Rectal smooth muscle tissue (tissue), 1 donor: ENCODE data around the gene TNS1.

Experiments
- H3K27ac ChIP-seq: one replicate; pipeline ENCODE4 v1.7.0; 2013; ENCODE audit warnings: low read depth, low read length, inconsistent platforms
- H3K27me3 ChIP-seq: one replicate; pipeline ENCODE4 v1.7.0; 2013; ENCODE audit warnings: low read length; ENCODE audit not compliant: control insufficient read depth, insufficient read depth
- H3K36me3 ChIP-seq: one replicate; pipeline ENCODE4 v1.7.0; 2013; ENCODE audit warnings: low read length; ENCODE audit not compliant: control insufficient read depth, insufficient read depth
- H3K4me1 ChIP-seq: one replicate; pipeline ENCODE4 v1.7.0; 2013; ENCODE audit warnings: low read length; ENCODE audit not compliant: control insufficient read depth, insufficient read depth
- H3K4me3 ChIP-seq: one replicate; pipeline ENCODE4 v1.7.0; 2013; ENCODE audit warnings: low read length
- H3K9ac ChIP-seq: one replicate; pipeline ENCODE4 v1.7.0; 2013; ENCODE audit warnings: low read length

The TNS1 gene

GRCh38 chr2:217960351-217960750, 42.4 kb downstream of the TNS1 start:
- H3K9ac ChIP-seq: peak overlapping the region; percentile 41
- H3K4me1 ChIP-seq: peaks cover 68% of the 10 kb centered on the region
- no peak overlapping the region for H3K4me3 ChIP-seq
- no peaks in the 10 kb centered on the region for H3K27me3 ChIP-seq
- H3K27ac ChIP-seq: peak overlapping the region; percentile 82
- no peaks in the 10 kb centered on the region for H3K36me3 ChIP-seq

- Histone ChIP-seq H3K9ac (no peak overlapping the region), H3K36me3 (no peaks in the 10 kb centered on the region), H3K4me3 (no peak overlapping the region), H3K4me1 (peaks cover 66% of the 10 kb centered on the region), H3K27me3 (no peaks in the 10 kb centered on the region), H3K27ac (peak overlapping the region; percentile 82)
Measured at GRCh38 chr2:217959723-217960122, 43.1 kb downstream of the TNS1 start.

GRCh38 chr2:217958884-217959225, 43.9 kb downstream of the TNS1 start:
- Histone ChIP-seq H3K4me3 (no peak overlapping the region), H3K36me3 (no peaks in the 10 kb centered on the region), H3K27me3 (no peaks in the 10 kb centered on the region), H3K9ac (no peak overlapping the region), H3K27ac (peak overlapping the region; percentile 82), H3K4me1 (peaks cover 67% of the 10 kb centered on the region)

- H3K27ac ChIP-seq: peak overlapping the region; percentile 82
- H3K4me1 ChIP-seq: peaks cover 70% of the 10 kb centered on the region
- no peaks in the 10 kb centered on the region for H3K36me3 ChIP-seq
- no peak overlapping the region for H3K4me3 ChIP-seq
- H3K27me3 ChIP-seq: no peaks in the 10 kb centered on the region
- H3K9ac ChIP-seq: no peak overlapping the region
Measured at GRCh38 chr2:217958206-217958883, 44.5 kb downstream of the TNS1 start.

- Histone ChIP-seq H3K36me3 (no peaks in the 10 kb centered on the region), H3K4me3 (peak overlapping the region; percentile 38), H3K27ac (peak overlapping the region; percentile 97), H3K27me3 (no peaks in the 10 kb centered on the region), H3K4me1 (peaks cover 80% of the 10 kb centered on the region), H3K9ac (peak overlapping the region; percentile 46)
Measured at GRCh38 chr2:217956586-217957457, 46.0 kb downstream of the TNS1 start.

GRCh38 chr2:217955881-217956493, 46.8 kb downstream of the TNS1 start:
- Histone ChIP-seq H3K27me3 (no peaks in the 10 kb centered on the region), H3K9ac (no peak overlapping the region), H3K36me3 (no peaks in the 10 kb centered on the region), H3K4me1 (peaks cover 85% of the 10 kb centered on the region), H3K4me3 (no peak overlapping the region), H3K27ac (peak overlapping the region; percentile 97)

- no peak overlapping the region for H3K4me3 ChIP-seq
- peak overlapping the region; percentile 97 for H3K27ac ChIP-seq
- peaks cover 83% of the 10 kb centered on the region for H3K4me1 ChIP-seq
- H3K27me3 ChIP-seq: no peaks in the 10 kb centered on the region
- H3K9ac ChIP-seq: no peak overlapping the region
- no peaks in the 10 kb centered on the region for H3K36me3 ChIP-seq
Measured at GRCh38 chr2:217954971-217955740, 47.6 kb downstream of the TNS1 start.

GRCh38 chr2:217954469-217954868, 48.3 kb downstream of the TNS1 start:
- H3K36me3 ChIP-seq: no peaks in the 10 kb centered on the region
- no peak overlapping the region for H3K4me3 ChIP-seq
- peak overlapping the region; percentile 97 for H3K27ac ChIP-seq
- H3K9ac ChIP-seq: no peak overlapping the region
- H3K27me3 ChIP-seq: no peaks in the 10 kb centered on the region
- H3K4me1 ChIP-seq: peaks cover 79% of the 10 kb centered on the region

GRCh38 chr2:217954051-217954450, 48.7 kb downstream of the TNS1 start:
- Histone ChIP-seq H3K9ac (no peak overlapping the region), H3K36me3 (no peaks in the 10 kb centered on the region), H3K4me1 (peaks cover 79% of the 10 kb centered on the region), H3K27ac (peak overlapping the region; percentile 97), H3K27me3 (no peaks in the 10 kb centered on the region), H3K4me3 (no peak overlapping the region)

- Histone ChIP-seq H3K4me1 (peaks cover 82% of the 10 kb centered on the region), H3K4me3 (no peak overlapping the region)
Measured at GRCh38 chr2:217953531-217953932, 49.3 kb downstream of the TNS1 start.

GRCh38 chr2:217953011-217953481, 49.7 kb downstream of the TNS1 start:
- peak overlapping the region; percentile 97 for H3K27ac ChIP-seq
- no peaks in the 10 kb centered on the region for H3K27me3 ChIP-seq
- H3K4me1 ChIP-seq: peaks cover 82% of the 10 kb centered on the region
- H3K9ac ChIP-seq: no peak overlapping the region
- H3K4me3 ChIP-seq: no peak overlapping the region
- H3K36me3 ChIP-seq: no peaks in the 10 kb centered on the region

More at GRCh38 chr2:217953531-217953932, 49.3 kb downstream of the TNS1 start:
- Histone ChIP-seq H3K27ac (peak overlapping the region; percentile 97), H3K27me3 (no peaks in the 10 kb centered on the region), H3K36me3 (no peaks in the 10 kb centered on the region), H3K9ac (no peak overlapping the region)

- Histone ChIP-seq H3K36me3 (no peaks in the 10 kb centered on the region), H3K4me1 (peaks cover 82% of the 10 kb centered on the region), H3K27ac (peak overlapping the region; percentile 97), H3K27me3 (no peaks in the 10 kb centered on the region), H3K4me3 (no peak overlapping the region), H3K9ac (no peak overlapping the region)
Measured at GRCh38 chr2:217952409-217952808, 50.4 kb downstream of the TNS1 start.
